C4-2B (cell line): ENCODE results near the gene LHFPL2.

Experiments used
- H3K27ac ChIP-seq: fragments of 450-650 bp; 2 replicates; pipeline ENCODE4 v1.5.1; 2017
- CTCF ChIP-seq: fragments of 450-650 bp; conservative IDR thresholded peaks from 2 replicates; pipeline ENCODE4 v1.5.1; 2017; ENCODE audit warnings: mild to moderate bottlenecking
- ZFX ChIP-seq: fragments of 450-650 bp; IDR thresholded peaks from 2 replicates; pipeline ENCODE4 v1.6.1; 2017

The LHFPL2 gene

GRCh38 chr5:78647838-78648358 is 674 bp downstream of the LHFPL2 start:
- TF ChIP-seq CTCF (peak; percentile 43), ZFX (no peak)
- H3K27ac ChIP-seq = peak overlapping the region; percentile 67

- no peak for TF ChIP-seq CTCF
- TF ChIP-seq ZFX = no peak
- peak overlapping the region; percentile 67 for H3K27ac ChIP-seq
These were observed 1.2 kb downstream of the LHFPL2 start for GRCh38 chr5:78647351-78647818.

GRCh38 chr5:78644741-78645300 is 3.8 kb downstream of the LHFPL2 start:
- H3K27ac ChIP-seq = no peak overlapping the region
- no peak for TF ChIP-seq ZFX
- TF ChIP-seq CTCF = no peak

- no peak overlapping the region for H3K27ac ChIP-seq
- TF ChIP-seq ZFX (no peak), CTCF (no peak)
These were observed 4.4 kb downstream of the LHFPL2 start for GRCh38 chr5:78644129-78644528.

GRCh38 chr5:78642701-78643100 is 5.9 kb downstream of the LHFPL2 start:
- TF ChIP-seq CTCF = no peak
- no peak for TF ChIP-seq ZFX
- no peak overlapping the region for H3K27ac ChIP-seq

- no peak for TF ChIP-seq ZFX
- no peak for TF ChIP-seq CTCF
- H3K27ac ChIP-seq = no peak overlapping the region
These were observed 7.7 kb downstream of the LHFPL2 start for GRCh38 chr5:78640662-78641474.

GRCh38 chr5:78639791-78640190 is 8.8 kb downstream of the LHFPL2 start:
- no peak overlapping the region for H3K27ac ChIP-seq
- TF ChIP-seq CTCF (no peak), ZFX (no peak)
